Stomach (tissue), 9 donors: Measurements from ENCODE around the gene DPP6. TPM values are rescaled to one million over a fixed set of nuclear protein-coding genes. Genes with fewer than 3 reads are reported as not detected.
A peak's percentile ranks its signal among the peaks of the same experiment; 100 is the strongest.

ENCODE experiments used
- DNase-seq, 2 donors: peaks; one replicate each; pipeline versions ENCODE4 v3.0.0 to v3.0.0-alpha.2; 2013 to 2019
- H3K27ac ChIP-seq, 5 donors: fragments of 200-600 bp in 4 of 5; sonication (generic) in 4 of 5; one replicate each; pipeline ENCODE4 v1.5.1; 2013 to 2019; ENCODE audit warnings: mild to moderate bottlenecking in 1 of 5, moderate library complexity in 1 of 5
- H3K27me3 ChIP-seq, 3 donors: fragments of 200-600 bp; sonication (generic); one replicate each; pipeline ENCODE4 v1.5.1; 2017 to 2019; ENCODE audit warnings: mixed run types in 1 of 3
- H3K36me3 ChIP-seq, 4 donors: fragments of 200-600 bp; sonication (generic); 1 replicate in 3 of 4; 2 replicates in 1 of 4; pipeline ENCODE4 v1.5.1; 2016 to 2019
- H3K4me1 ChIP-seq, 4 donors: fragments of 200-600 bp; sonication (generic); one replicate each; pipeline ENCODE4 v1.5.1; 2016 to 2019
- H3K4me3 ChIP-seq, 4 donors: fragments of 200-600 bp; sonication (generic) in 3 of 4; one replicate each; pipeline ENCODE4 v1.5.1; 2016 to 2019; ENCODE audit warnings: mild to moderate bottlenecking in 1 of 4
- H3K9me3 ChIP-seq, 4 donors: fragments of 200-600 bp; sonication (generic); one replicate each; pipeline ENCODE4 v1.5.1; 2016 to 2019
- CTCF ChIP-seq, 7 experiments: fragments of 450-650 bp in 4 of 7; fragments of 200-600 bp in 3 of 7; sonication (generic) in 3 of 7; IDR thresholded peaks; one replicate each; pipeline ENCODE4 v1.5.1; 2016 to 2019; ENCODE audit warnings: antibody characterized with exemption in 7 of 7, control low read depth in 2 of 7, mild to moderate bottlenecking in 1 of 7
- EP300 ChIP-seq: sonication (generic); formaldehyde crosslinking; IDR thresholded peaks from one replicate; pipeline ENCODE4 v1.6.1; 2017; ENCODE audit warnings: antibody characterized with exemption
- POLR2A ChIP-seq, 4 donors: fragments of 450-650 bp; IDR thresholded peaks; one replicate each; pipeline ENCODE4 v1.6.1; 2016; ENCODE audit warnings: antibody characterized with exemption in 4 of 4, control low read depth in 2 of 4, mild to moderate bottlenecking in 1 of 4, moderate library complexity in 1 of 4
- POLR2AphosphoS5 ChIP-seq, 3 donors: sonication (generic); formaldehyde crosslinking; IDR thresholded peaks; one replicate each; pipeline ENCODE4 v1.6.1; 2016; ENCODE audit warnings: antibody characterized with exemption in 3 of 3
- WGBS, 5 donors: extraction: QIAGEN DNeasy Blood & Tissue Kit in 3 of 5; methylation state at CpG; one replicate each; pipeline versions ENCODE4 v1.1.5 to v1.1.7; 2013 to 2018; 5-methylcytosine and 5-hydroxymethylcytosine counted together
- intact Hi-C: fragments of 100-400 bp; cut with DNase I; formaldehyde crosslinking; loops from one replicate; pipeline ENCODE4 v1.15.1; 2023; ENCODE audit warnings: low total_unique reads
- polyA plus RNA-seq, 3 donors: library from polyadenylated mRNA; stranded (reverse); fragments of 200-250 nt; gene quantifications; one replicate each; pipeline ENCODE4 v1.2.3, GENCODE V29; 2013
- total RNA-seq, 5 donors: library from RNA; depleted of rRNA; stranded (reverse); fragments of >200 nt; gene quantifications; one replicate each; pipeline versions ENCODE4 v1.1.0 to v1.2.3, GENCODE V29; 2014 to 2016
- donor health status: healthy with polysubstance abuse.
- donor health status: Bipolar disorder and iron deficiency.
- donor health status: healthy.

The DPP6 gene
- total and polyA plus RNA-seq, 8 donors = 0.15 to 29.8 (median 4.9) TPM

GRCh38 chr7:154474903-154475520 is 422.8 kb downstream of the DPP6 start:
- Histone ChIP-seq H3K36me3 (no peaks in the 10 kb centered on the region), H3K27ac (no peak overlapping the region), H3K9me3 (no peaks in the 10 kb centered on the region), H3K4me1 (no peaks in the 10 kb centered on the region), H3K4me3 (no peak overlapping the region), H3K27me3 (no peaks in the 10 kb centered on the region)
- no peak for DNase-seq
- WGBS, 5 donors = 51 to 62% (median 54%) methylated on average over 10 of the region's 10 CpGs
- intact Hi-C loops = no loop called here
- TF ChIP-seq EP300 (no peak), POLR2AphosphoS5 (IDR thresholded peaks at IDR 0.05) (no peak), CTCF (IDR thresholded peaks at IDR 0.05) (no peak), POLR2A (IDR thresholded peaks at IDR 0.05) (no peak)

GRCh38 chr7:154475864-154476263 is 423.7 kb downstream of the DPP6 start:
- WGBS, 5 donors = 34 to 69% (median 48%) methylated on average over 5 of the region's 5 CpGs
- Histone ChIP-seq H3K4me1 (no peaks in the 10 kb centered on the region), H3K36me3 (no peaks in the 10 kb centered on the region), H3K9me3 (no peaks in the 10 kb centered on the region), H3K27ac (no peak overlapping the region), H3K27me3 (no peaks in the 10 kb centered on the region), H3K4me3 (no peak overlapping the region)
- intact Hi-C loops = no loop called here
- TF ChIP-seq POLR2AphosphoS5 (IDR thresholded peaks at IDR 0.05) = no peak
- no peak for TF ChIP-seq POLR2A (IDR thresholded peaks at IDR 0.05)
- no peak for TF ChIP-seq EP300
- TF ChIP-seq CTCF (IDR thresholded peaks at IDR 0.05) = no peak
- no peak for DNase-seq

- H3K4me1 ChIP-seq = no peaks in the 10 kb centered on the region
- H3K9me3 ChIP-seq = no peaks in the 10 kb centered on the region
- TF ChIP-seq POLR2AphosphoS5 (IDR thresholded peaks at IDR 0.05) (no peak), EP300 (no peak), POLR2A (IDR thresholded peaks at IDR 0.05) (no peak)
- DNase-seq = no peak
- no peaks in the 10 kb centered on the region for H3K27me3 ChIP-seq
- no peaks in the 10 kb centered on the region for H3K36me3 ChIP-seq
- H3K4me3 ChIP-seq = no peak overlapping the region
- no peak overlapping the region for H3K27ac ChIP-seq
- intact Hi-C loops = no loop called here
- WGBS, 5 donors = 65 to 81% (median 67%) methylated on average over 6 of the region's 6 CpGs
Observed at GRCh38 chr7:154480817-154481216, 428.6 kb downstream of the DPP6 start.

DNA sequence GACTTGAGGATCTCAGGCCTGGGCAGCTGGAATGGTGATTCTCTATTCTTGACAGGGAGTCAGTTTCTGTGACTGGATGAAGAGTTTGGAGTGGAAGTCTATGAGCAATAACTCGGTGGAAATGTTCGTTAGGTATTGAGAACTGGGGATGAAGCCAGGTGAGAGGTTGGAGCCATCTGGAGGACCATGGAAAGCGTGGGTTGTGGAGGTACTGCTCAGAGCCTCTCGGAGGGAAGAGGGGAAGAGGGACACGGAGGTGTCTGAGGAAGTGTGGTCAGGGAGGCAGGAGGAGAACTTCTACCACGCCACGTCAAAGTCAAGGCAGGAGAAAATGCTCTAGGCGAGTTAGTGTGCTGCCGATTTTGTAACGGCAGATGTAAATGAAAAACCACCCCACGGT is 430.7 kb downstream of the DPP6 start:
- WGBS, 5 donors = 87 to 92% (median 89%) methylated on average over 11 of the region's 11 CpGs
- Histone ChIP-seq H3K4me3 (no peak overlapping the region), H3K27me3 (no peaks in the 10 kb centered on the region), H3K36me3 (no peaks in the 10 kb centered on the region), H3K27ac (no peak overlapping the region), H3K9me3 (no peaks in the 10 kb centered on the region), H3K4me1 (no peaks in the 10 kb centered on the region)
- no peak for TF ChIP-seq EP300
- TF ChIP-seq POLR2AphosphoS5 (IDR thresholded peaks at IDR 0.05) = no peak
- no peak for TF ChIP-seq CTCF (IDR thresholded peaks at IDR 0.05)
- TF ChIP-seq POLR2A (IDR thresholded peaks at IDR 0.05) = no peak
- intact Hi-C loops = no loop called here
- DNase-seq = no peak

GRCh38 chr7:154484406-154484805 is 432.2 kb downstream of the DPP6 start:
- TF ChIP-seq POLR2AphosphoS5 (IDR thresholded peaks at IDR 0.05) (no peak), POLR2A (IDR thresholded peaks at IDR 0.05) (no peak), EP300 (no peak), CTCF (IDR thresholded peaks at IDR 0.05) (no peak)
- Histone ChIP-seq H3K4me3 (no peak overlapping the region), H3K27me3 (no peaks in the 10 kb centered on the region), H3K4me1 (no peaks in the 10 kb centered on the region), H3K36me3 (no peaks in the 10 kb centered on the region), H3K9me3 (no peaks in the 10 kb centered on the region), H3K27ac (no peak overlapping the region)
- DNase-seq = peak in 1 of 2 donors; percentile 44
- intact Hi-C loops = no loop called here
- WGBS, 5 donors = 36 to 54% (median 41%) methylated on average over 5 to 7 of the region's 7 CpGs
